ENCODE measurements around the gene TSSK6. TPM values are rescaled to one million over a fixed set of nuclear protein-coding genes. Genes with fewer than 3 reads are reported as not detected.

The TSSK6 gene
- polyA plus RNA-seq, 1 donor (not counting 4 experiments of a cell fraction or from before 2014, with no cell fraction given) = 0.47 TPM

- no peaks in the 10 kb centered on the region for H4K20me1 ChIP-seq (ENCODE audit: control insufficient read depth, extremely low read depth, insufficient read depth, low read length)
- H3K27ac ChIP-seq (ENCODE audit: control insufficient read depth, insufficient read depth, low read length) = no peak within 1 kb of the TSS
- no peaks in the 10 kb centered on the region for H3K9me3 ChIP-seq (ENCODE audit: control insufficient read depth, low read depth, low read length)
- peaks cover 0 to 18% of the 10 kb centered on the region in 2 experiments for H3K36me3 ChIP-seq (ENCODE audit: control insufficient read depth in 2 of 2, extremely low read depth in 1 of 2, insufficient read depth in 2 of 2, low read length in 2 of 2)
- H3K9ac ChIP-seq (ENCODE audit: control insufficient read depth, extremely low read depth, insufficient read depth, low read length) = no peak within 1 kb of the TSS
- H3K9me1 ChIP-seq (ENCODE audit: control insufficient read depth, extremely low read depth, insufficient read depth, low read length) = no peaks in the 10 kb centered on the region
- dilution Hi-C loops (cut with MboI; ENCODE audit: extremely low pct_ligation_motif_present, low sequenced_read_pairs) = no loop called here
- DNase-seq (ENCODE audit: low read depth, low spot score) (no peak), FAIRE-seq (no peak)
- no peak within 1 kb of the TSS for H3K4me2 ChIP-seq (ENCODE audit: control insufficient read depth, extremely low read depth, insufficient read depth, low read depth, low read length)
- H3K4me3 ChIP-seq (ENCODE audit: control insufficient read depth in 2 of 3, extremely low read depth in 1 of 3, insufficient read depth in 2 of 3, low read depth in 1 of 3, low read length in 3 of 3) = no peak within 1 kb of the TSS
- no peaks in the 10 kb centered on the region for H3K27me3 ChIP-seq (ENCODE audit: control insufficient read depth, extremely low read depth, insufficient read depth, low read length)
- H2AFZ ChIP-seq (ENCODE audit: control insufficient read depth, low read length) = no peak within 1 kb of the TSS
- H3K4me1 ChIP-seq (ENCODE audit: control insufficient read depth, extremely low read depth, insufficient read depth, low read length) = peaks cover 2% of the 10 kb centered on the region
- TF ChIP-seq CTCF (optimal IDR thresholded peaks at IDR 0.05 in 1 of 3, IDR thresholded peaks at IDR 0.05 in 1 of 3, conservative IDR thresholded peaks at IDR 0.05 in 1 of 3; ENCODE audit: extremely low read depth in 1 of 3, insufficient read depth in 2 of 3, low read length in 3 of 3) (no peak), EZH2 (IDR thresholded peaks at IDR 0.05; ENCODE audit: low read length) (no peak)
- H3K79me2 ChIP-seq (ENCODE audit: control insufficient read depth, insufficient read depth, low read length) = peaks cover 4% of the 10 kb centered on the region
Observed at GRCh38 chr19:19528721-19529490, 13.6 kb upstream of the TSSK6 start, which contains the start of gene YJEFN3. Gene YJEFN3 (plus strand): TSS chr19:19528911. CDS start chr19:19528933, 22 bp downstream.

GRCh38 chr19:19527674-19528625 lies 12.6 kb upstream of the TSSK6 start:
- Histone ChIP-seq H3K79me2 (ENCODE audit: control insufficient read depth, insufficient read depth, low read length) (peaks cover 7% of the 10 kb centered on the region), H2AFZ (ENCODE audit: control insufficient read depth, low read length) (no peak overlapping the region), H3K4me3 (ENCODE audit: control insufficient read depth in 2 of 3, extremely low read depth in 1 of 3, insufficient read depth in 2 of 3, low read depth in 1 of 3, low read length in 3 of 3) (no peak overlapping the region), H3K36me3 (ENCODE audit: control insufficient read depth in 2 of 2, extremely low read depth in 1 of 2, insufficient read depth in 2 of 2, low read length in 2 of 2) (peaks cover 0 to 19% of the 10 kb centered on the region in 2 experiments), H3K4me1 (ENCODE audit: control insufficient read depth, extremely low read depth, insufficient read depth, low read length) (peaks cover 2% of the 10 kb centered on the region), H3K9me3 (ENCODE audit: control insufficient read depth, low read depth, low read length) (no peaks in the 10 kb centered on the region), H3K9ac (ENCODE audit: control insufficient read depth, extremely low read depth, insufficient read depth, low read length) (no peak overlapping the region), H3K9me1 (ENCODE audit: control insufficient read depth, extremely low read depth, insufficient read depth, low read length) (no peaks in the 10 kb centered on the region), H4K20me1 (ENCODE audit: control insufficient read depth, extremely low read depth, insufficient read depth, low read length) (no peaks in the 10 kb centered on the region), H3K4me2 (ENCODE audit: control insufficient read depth, extremely low read depth, insufficient read depth, low read depth, low read length) (no peak overlapping the region), H3K27ac (ENCODE audit: control insufficient read depth, insufficient read depth, low read length) (no peak overlapping the region), H3K27me3 (ENCODE audit: control insufficient read depth, extremely low read depth, insufficient read depth, low read length) (no peaks in the 10 kb centered on the region)
- FAIRE-seq (no peak), DNase-seq (ENCODE audit: low read depth, low spot score) (no peak)
- dilution Hi-C loops (cut with MboI; ENCODE audit: extremely low pct_ligation_motif_present, low sequenced_read_pairs) = no loop called here
- TF ChIP-seq EZH2 (IDR thresholded peaks at IDR 0.05; ENCODE audit: low read length) = no peak
- no peak for TF ChIP-seq CTCF (optimal IDR thresholded peaks at IDR 0.05 in 1 of 3, IDR thresholded peaks at IDR 0.05 in 1 of 3, conservative IDR thresholded peaks at IDR 0.05 in 1 of 3; ENCODE audit: extremely low read depth in 1 of 3, insufficient read depth in 2 of 3, low read length in 3 of 3)
